ENCODE measurements around the gene EPB41L3. TPM values are rescaled to one million over a fixed set of nuclear protein-coding genes. Genes with fewer than 3 reads are reported as not detected.

Gene EPB41L3
- total RNA-seq, 1 experiment from 2014 or later, result 198 TPM

Other genes starting within 250 kb of the EPB41L3 start
- 9.8 and 10.2 TPM in 2 replicates for gene ZBTB14, start 248.3 kb downstream of the EPB41L3 start, total RNA-seq (2014; rRNA removed; shearing (Covaris generic))